Neural progenitor cell (in vitro differentiated cells): ENCODE data around the gene LCORL.

ENCODE experiments used
- CTCF ChIP-seq: fragments of 200-600 bp; sonication (generic); IDR thresholded peaks from 2 replicates; pipeline ENCODE4 v1.5.1; 2017; ENCODE audit warnings: antibody characterized with exemption, mild to moderate bottlenecking
- EZH2 ChIP-seq: fragments of 200-600 bp; sonication (generic); IDR thresholded peaks from 2 replicates; pipeline ENCODE4 v1.6.1; 2017; ENCODE audit warnings: antibody characterized with exemption, mild to moderate bottlenecking, moderate library complexity

- TF ChIP-seq EZH2 (no peak), CTCF (no peak)
These were observed 106.1 kb downstream of the LCORL start for GRCh38 chr4:17915439-17915838.
